ENCODE results near the gene VRK1.

GRCh38 chr14:96897184-96897583 is 100.0 kb downstream of the VRK1 start:
- no peak for TF ChIP-seq CTCF (IDR thresholded peaks at IDR 0.05; ENCODE audit: insufficient read depth, low read length)
- no peak for TF ChIP-seq POLR2AphosphoS5 (IDR thresholded peaks at IDR 0.05; ENCODE audit: low read depth)
- no peak for TF ChIP-seq REST (IDR thresholded peaks at IDR 0.05; ENCODE audit: insufficient replicate concordance, low read depth)
- TF ChIP-seq SPI1 (IDR thresholded peaks at IDR 0.05; ENCODE audit: borderline replicate concordance, low read depth), result no peak

All from HL-60 (cell line).